ENCODE results near the gene MAP2K7. TPM values are rescaled to one million over a fixed set of nuclear protein-coding genes. Genes with fewer than 3 reads are reported as not detected.

MAP2K7 gene
- total RNA-seq, 2 donors from 2014 or later = 26.3 to 38.3 TPM

DNA sequence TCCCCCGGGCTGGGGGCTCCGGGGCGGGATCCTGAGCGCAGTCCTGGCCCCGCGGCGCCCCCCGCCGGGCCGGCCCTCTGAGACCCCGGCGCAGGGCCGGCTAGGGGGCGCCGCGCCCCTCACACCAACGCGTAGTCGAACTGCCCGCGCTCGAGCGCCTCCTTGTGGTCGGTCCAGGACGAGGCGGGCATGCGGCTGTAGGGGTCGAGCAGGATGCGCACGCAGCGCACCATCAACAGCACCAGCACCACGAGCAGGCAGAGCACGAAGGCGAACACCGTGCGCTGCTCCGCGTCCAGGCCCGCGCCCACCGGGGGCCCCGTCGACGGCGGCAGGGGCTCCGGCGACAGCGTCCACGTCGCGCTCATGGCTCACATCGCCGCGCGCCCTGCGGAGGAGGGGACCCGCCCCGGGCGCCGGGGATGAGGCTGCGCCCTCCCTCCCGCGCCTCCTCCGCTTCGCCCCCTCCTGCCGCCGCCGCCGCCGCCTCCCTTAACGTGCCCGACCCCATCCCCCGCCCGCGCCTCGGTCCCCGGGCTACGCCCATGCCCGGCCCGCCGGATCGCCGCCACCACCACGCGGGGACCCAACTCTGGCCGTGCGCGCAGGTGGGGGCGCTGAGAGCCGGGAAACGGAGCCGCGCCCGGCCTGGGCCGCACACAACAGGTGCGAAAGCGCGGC is 21.6 kb downstream of the MAP2K7 start:
- Histone ChIP-seq H3K27ac (no peak overlapping the region), H3K36me3 (no peaks in the 10 kb centered on the region), H3K9ac (ENCODE audit: low read depth in 2 of 2, low read length in 2 of 2) (no peak overlapping the region), H3K9me3 (no peaks in the 10 kb centered on the region), H3K4me1 (peaks cover 6% of the 10 kb centered on the region), H3K27me3 (no peaks in the 10 kb centered on the region), H3K4me3 (peak overlapping the region; percentile 38)
- peak; percentile 71 for DNase-seq
- intact Hi-C loops (cut with DNase I) = loop anchor here (10.0 kb wide), 1 partner anchor 71 kb away; no protein-coding TSS in a partner anchor
- TF ChIP-seq, protein P1, sequence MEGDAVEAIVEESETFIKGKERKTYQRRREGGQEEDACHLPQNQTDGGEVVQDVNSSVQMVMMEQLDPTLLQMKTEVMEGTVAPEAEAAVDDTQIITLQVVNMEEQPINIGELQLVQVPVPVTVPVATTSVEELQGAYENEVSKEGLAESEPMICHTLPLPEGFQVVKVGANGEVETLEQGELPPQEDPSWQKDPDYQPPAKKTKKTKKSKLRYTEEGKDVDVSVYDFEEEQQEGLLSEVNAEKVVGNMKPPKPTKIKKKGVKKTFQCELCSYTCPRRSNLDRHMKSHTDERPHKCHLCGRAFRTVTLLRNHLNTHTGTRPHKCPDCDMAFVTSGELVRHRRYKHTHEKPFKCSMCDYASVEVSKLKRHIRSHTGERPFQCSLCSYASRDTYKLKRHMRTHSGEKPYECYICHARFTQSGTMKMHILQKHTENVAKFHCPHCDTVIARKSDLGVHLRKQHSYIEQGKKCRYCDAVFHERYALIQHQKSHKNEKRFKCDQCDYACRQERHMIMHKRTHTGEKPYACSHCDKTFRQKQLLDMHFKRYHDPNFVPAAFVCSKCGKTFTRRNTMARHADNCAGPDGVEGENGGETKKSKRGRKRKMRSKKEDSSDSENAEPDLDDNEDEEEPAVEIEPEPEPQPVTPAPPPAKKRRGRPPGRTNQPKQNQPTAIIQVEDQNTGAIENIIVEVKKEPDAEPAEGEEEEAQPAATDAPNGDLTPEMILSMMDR (IDR thresholded peaks at IDR 0.05) = peak; percentile 66

DNA sequence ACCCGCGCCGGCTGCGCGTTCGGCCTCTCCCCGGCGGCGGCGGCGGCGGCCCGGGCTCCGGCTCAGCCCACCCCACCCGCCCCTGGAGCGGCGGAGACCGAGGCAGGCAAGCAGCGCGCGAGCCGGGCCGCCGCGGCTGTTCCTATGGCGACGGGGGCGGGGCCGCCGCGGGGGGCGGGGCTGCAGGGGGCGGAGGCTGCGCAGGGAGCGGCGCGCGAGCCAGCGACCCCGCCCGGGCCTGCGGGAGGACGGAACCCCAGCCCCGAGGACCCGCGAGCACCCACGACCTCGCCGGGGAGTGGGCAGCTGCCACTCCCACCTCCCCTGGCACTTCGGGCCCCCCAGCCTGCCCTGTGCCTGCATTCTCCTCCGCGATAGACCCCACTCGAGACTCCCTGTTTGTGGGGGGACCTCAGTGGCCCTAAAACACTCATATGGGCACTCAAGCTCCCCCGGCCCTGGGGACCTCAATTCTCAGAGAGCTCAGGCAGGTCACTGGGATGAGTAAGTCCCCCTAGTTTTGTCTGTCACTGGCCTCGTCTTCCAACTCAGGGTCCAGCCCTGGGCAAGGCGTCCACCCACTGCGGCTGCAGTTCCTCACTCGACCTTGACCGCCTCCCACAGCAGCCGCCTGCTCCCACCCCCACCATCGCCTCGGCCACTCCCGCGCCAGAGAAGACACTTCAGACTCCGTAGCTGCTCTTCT is 22.5 kb downstream of the MAP2K7 start, which contains the start of gene CTXN1:
TSS of gene CTXN1 (minus strand) at position 115 of the 706 bp plus-strand sequence. CDS start 597 bp downstream, outside the sequence.
- Histone ChIP-seq H3K27ac (no peak within 1 kb of the TSS), H3K4me3 (peak within 1 kb of the TSS; percentile 38), H3K36me3 (no peaks in the 10 kb centered on the region), H3K9me3 (no peaks in the 10 kb centered on the region), H3K4me1 (peaks cover 6% of the 10 kb centered on the region), H3K9ac (ENCODE audit: low read depth in 2 of 2, low read length in 2 of 2) (peak within 1 kb of the TSS in 1 of 2 donors; percentile 26), H3K27me3 (no peaks in the 10 kb centered on the region)
- intact Hi-C loops (cut with DNase I) = loop anchor here (10.0 kb wide), 1 partner anchor 71 kb away; no protein-coding TSS in a partner anchor
- TF ChIP-seq, protein P1 (IDR thresholded peaks at IDR 0.05) = no peak
- peak; percentile 83 for DNase-seq

DNA sequence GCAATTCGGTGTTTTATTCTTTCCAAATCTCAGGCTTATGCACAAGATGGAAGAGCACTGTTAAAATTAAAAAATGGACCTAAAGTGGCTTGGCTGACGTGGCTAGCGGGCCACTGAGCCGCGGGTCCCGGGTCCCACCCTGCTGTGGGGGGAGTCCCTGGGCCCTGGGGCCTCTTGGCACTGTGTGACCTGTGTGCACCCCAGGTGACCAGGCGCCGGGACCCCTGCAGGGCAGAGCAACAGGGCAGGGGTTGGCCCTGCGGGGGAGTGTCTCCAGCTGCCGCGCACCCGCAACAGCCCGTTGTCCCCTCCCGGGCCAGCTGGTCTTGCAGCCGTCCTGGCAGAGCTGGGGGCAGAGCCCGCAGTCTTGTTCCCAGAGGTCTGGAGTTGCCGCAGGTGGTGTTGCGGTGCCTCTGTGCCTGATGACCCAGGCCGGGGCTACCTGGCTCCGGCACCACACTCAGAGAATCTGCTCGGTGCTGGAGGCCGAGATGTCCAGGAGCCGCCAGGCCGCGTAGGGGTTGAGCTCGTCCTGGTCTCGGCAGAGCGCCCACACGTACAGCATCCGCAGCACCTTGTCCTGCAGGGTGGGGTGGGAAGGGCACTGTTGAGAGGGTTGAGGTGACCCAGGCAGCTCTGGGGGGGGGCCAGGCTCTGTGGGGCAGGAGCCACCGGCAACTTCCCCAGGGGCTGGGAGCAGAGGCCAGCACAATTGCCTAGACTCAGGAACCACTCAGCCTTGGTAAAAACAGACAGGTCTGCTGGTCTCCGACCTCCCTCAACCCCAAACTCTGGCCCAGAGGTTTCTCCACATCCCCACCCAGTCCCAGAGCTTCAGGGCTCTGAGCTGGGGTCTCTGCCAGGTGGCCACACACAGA is 23.3 kb downstream of the MAP2K7 start:
- H3K9ac ChIP-seq (ENCODE audit: low read depth in 2 of 2, low read length in 2 of 2) = no peak overlapping the region
- no peak overlapping the region for H3K4me3 ChIP-seq
- no peaks in the 10 kb centered on the region for H3K27me3 ChIP-seq
- H3K9me3 ChIP-seq = no peaks in the 10 kb centered on the region
- DNase-seq = no peak
- TF ChIP-seq, protein P1 (IDR thresholded peaks at IDR 0.05) = no peak
- H3K4me1 ChIP-seq = no peaks in the 10 kb centered on the region
- H3K27ac ChIP-seq = no peak overlapping the region
- H3K36me3 ChIP-seq = peaks cover 4% of the 10 kb centered on the region
- intact Hi-C loops (cut with DNase I) = loop anchor here (10.0 kb wide), 1 partner anchor 72 kb away; no protein-coding TSS in a partner anchor

GRCh38 chr19:7927605-7928333 is 24.1 kb downstream of the MAP2K7 start:
- H3K4me3 ChIP-seq = no peak overlapping the region
- peaks cover 12% of the 10 kb centered on the region for H3K36me3 ChIP-seq
- no peaks in the 10 kb centered on the region for H3K27me3 ChIP-seq
- intact Hi-C loops (cut with DNase I) = loop anchor here (10.0 kb wide), 1 partner anchor 73 kb away; no protein-coding TSS in a partner anchor
- TF ChIP-seq, protein P1 (IDR thresholded peaks at IDR 0.05) = no peak
- no peaks in the 10 kb centered on the region for H3K4me1 ChIP-seq
- DNase-seq = no peak
- no peak overlapping the region for H3K9ac ChIP-seq (ENCODE audit: low read depth in 2 of 2, low read length in 2 of 2)
- no peaks in the 10 kb centered on the region for H3K9me3 ChIP-seq
- H3K27ac ChIP-seq = no peak overlapping the region

All from colonic mucosa (tissue), 4 donors.